SK-N-MC (cell line): ENCODE data around the gene PPEF2.

Experiments used
- DNase-seq: peaks from one replicate; pipeline ENCODE4 v3.0.0-alpha.2; 2011; ENCODE audit warnings: low read depth, low spot score
- H3K27ac ChIP-seq: fragments of 200-600 bp; sonication (generic); 2 replicates; pipeline ENCODE4 v1.5.1; 2016; ENCODE audit warnings: mixed run types
- H3K36me3 ChIP-seq: fragments of 200-600 bp; sonication (generic); 2 replicates; pipeline ENCODE4 v1.6.1; 2017; ENCODE audit warnings: antibody characterized with exemption, low read length, mixed read lengths; ENCODE audit not compliant: insufficient read depth
- H3K4me3 ChIP-seq: fragments of 200-600 bp; sonication (generic); 2 replicates; pipeline ENCODE4 v1.5.1; 2016
- H3K9ac ChIP-seq: fragments of 200-600 bp; sonication (generic); 2 replicates; pipeline ENCODE4 v1.8.0; 2017; ENCODE audit warnings: mixed run types, mixed read lengths; ENCODE audit not compliant: insufficient read length
- H3K9me3 ChIP-seq: fragments of 200-600 bp; sonication (generic); 2 replicates; pipeline ENCODE4 v1.6.1; 2017; ENCODE audit warnings: low read depth, mild to moderate bottlenecking, antibody characterized with exemption, low read length, moderate library complexity, mixed read lengths
- EZH2 ChIP-seq: fragments of 200-600 bp; sonication (generic); IDR thresholded peaks from one replicate; pipeline ENCODE4 v1.6.1; 2017; ENCODE audit warnings: antibody characterized with exemption
- FOXP2 ChIP-seq: optimal IDR thresholded peaks from 2 replicates; pipeline ENCODE3; 2011; ENCODE audit warnings: mild to moderate bottlenecking, moderate library complexity; ENCODE audit not compliant: insufficient read depth; ENCODE audit errors: extremely low read length, control extremely low read depth
- POLR2AphosphoS5 ChIP-seq: IDR thresholded peaks from 2 replicates; pipeline ENCODE4 v1.6.1; 2012; ENCODE audit warnings: mild to moderate bottlenecking, low read depth, low read length, borderline replicate concordance

The PPEF2 gene

DNA sequence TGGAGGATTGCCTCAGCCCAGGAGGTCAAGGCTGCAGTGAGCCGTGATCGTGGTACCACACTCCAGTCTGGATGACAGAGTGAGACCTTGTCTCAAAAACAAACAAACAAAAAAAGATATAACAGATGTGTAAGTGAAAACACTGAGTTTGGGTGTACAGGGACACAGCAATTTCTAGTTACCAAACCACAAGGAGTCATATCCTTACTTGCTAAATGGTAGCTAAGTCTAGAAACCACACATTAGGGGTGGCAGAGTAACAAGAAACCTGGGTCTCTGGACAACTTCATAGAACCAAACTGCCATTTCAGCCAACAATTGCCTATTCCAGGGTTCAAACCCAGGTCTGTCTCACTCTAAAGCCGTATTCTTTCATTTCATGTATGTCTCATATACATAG is 20.8 kb downstream of the PPEF2 start:
- no peak for TF ChIP-seq EZH2
- no peak for TF ChIP-seq FOXP2
- no peak for TF ChIP-seq POLR2AphosphoS5
- no peak for DNase-seq
- Histone ChIP-seq H3K4me3 (no peak overlapping the region), H3K9me3 (no peaks in the 10 kb centered on the region), H3K9ac (no peak overlapping the region), H3K27ac (no peak overlapping the region), H3K36me3 (no peaks in the 10 kb centered on the region)

DNA sequence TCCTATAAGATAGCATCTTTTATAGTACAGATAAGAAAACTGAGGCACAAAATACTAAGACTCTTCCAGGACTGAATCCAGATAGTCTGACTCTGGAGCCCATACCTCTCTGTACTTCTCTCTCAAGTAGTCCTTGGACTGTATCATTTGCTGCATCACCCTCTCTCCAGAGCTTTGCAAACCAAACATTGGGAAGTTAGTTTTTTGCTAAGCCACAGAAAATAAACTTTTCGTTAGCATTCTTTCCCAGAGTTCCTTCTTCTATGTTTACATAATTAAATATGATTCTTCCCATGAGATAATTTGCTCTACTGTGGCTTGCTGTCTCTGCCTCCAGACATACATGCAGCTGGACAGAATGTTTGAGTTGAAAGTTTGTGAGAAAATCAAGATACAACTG is 22.0 kb downstream of the PPEF2 start:
- no peak for DNase-seq
- Histone ChIP-seq H3K36me3 (no peaks in the 10 kb centered on the region), H3K4me3 (no peak overlapping the region), H3K27ac (no peak overlapping the region), H3K9ac (no peak overlapping the region), H3K9me3 (no peaks in the 10 kb centered on the region)
- TF ChIP-seq EZH2 (no peak), FOXP2 (no peak)

DNA sequence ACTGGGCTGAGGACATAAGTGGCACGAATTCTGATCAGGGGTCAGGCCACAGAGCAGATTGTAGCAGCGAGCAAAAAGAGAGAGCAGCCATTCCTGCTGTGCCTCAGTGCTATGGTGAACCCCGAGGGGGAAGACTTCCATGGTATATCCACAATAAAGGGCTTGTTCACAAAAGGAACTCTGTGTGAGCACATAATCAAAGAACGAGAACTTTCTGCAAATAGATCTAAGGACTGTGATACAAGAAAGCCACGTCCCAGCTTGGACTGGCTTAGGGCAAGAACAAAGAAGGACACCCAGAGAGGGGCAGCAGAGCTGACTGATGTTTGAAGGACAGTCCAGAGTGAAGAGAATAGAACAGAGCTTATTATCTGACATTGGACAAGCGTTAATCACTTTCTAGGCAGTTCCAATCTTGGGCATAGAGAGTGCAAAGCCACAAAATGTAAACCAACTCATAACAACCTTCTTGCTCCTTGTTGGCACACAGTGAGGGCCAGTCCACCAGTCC is 24.0 kb downstream of the PPEF2 start:
- H3K36me3 ChIP-seq: no peaks in the 10 kb centered on the region
- H3K9me3 ChIP-seq: no peaks in the 10 kb centered on the region
- H3K27ac ChIP-seq: no peak overlapping the region
- H3K4me3 ChIP-seq: no peak overlapping the region
- DNase-seq: no peak
- TF ChIP-seq POLR2AphosphoS5: no peak
- TF ChIP-seq FOXP2: no peak
- no peak for TF ChIP-seq EZH2
- no peak overlapping the region for H3K9ac ChIP-seq

DNA sequence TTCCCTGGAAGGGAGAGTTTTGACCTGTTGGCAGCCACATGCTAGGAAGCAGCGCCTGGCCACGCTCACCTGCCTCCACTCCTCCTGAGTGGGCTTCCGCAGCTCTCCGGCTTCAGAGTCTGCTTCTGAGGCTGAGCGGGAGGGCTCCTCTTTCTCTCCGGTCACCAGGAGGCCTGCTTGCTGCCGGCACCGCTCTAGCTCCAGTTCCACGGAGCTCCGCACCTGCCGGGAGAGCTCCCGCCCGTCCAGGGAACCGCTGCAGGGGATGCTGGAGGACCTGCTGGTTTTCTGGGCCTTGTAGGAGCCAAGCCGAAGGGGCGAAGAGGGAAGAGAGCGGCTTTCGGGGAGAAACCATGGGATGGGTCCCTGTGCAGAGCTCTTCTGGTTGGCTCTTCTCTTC is 26.0 kb downstream of the PPEF2 start:
- Histone ChIP-seq H3K4me3 (no peak overlapping the region), H3K27ac (no peak overlapping the region), H3K9ac (no peak overlapping the region), H3K9me3 (no peaks in the 10 kb centered on the region), H3K36me3 (no peaks in the 10 kb centered on the region)
- no peak for DNase-seq
- TF ChIP-seq POLR2AphosphoS5 (no peak), FOXP2 (no peak), EZH2 (no peak)

DNA sequence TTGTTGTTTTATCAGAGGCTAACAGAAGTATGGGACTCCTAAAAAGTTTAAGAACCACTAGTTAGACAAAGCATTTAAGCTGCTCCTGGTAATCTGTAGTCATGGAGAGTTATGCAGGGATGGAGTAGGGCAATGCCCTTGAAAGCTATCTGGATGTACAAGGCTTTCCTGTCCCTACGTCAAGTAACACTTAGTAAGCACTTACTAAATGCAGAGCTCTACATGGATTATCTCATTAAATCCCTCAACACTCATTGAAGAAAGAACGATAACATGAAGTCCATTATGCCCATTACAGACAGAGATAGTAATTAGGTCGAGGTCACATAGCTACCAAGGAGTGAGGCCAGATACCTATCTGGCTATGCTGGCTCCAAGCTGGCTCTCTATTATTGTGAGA is 33.2 kb downstream of the PPEF2 start:
- Histone ChIP-seq H3K9me3 (no peaks in the 10 kb centered on the region), H3K27ac (no peak overlapping the region), H3K9ac (no peak overlapping the region), H3K4me3 (no peak overlapping the region), H3K36me3 (no peaks in the 10 kb centered on the region)
- no peak for DNase-seq
- TF ChIP-seq FOXP2: no peak

DNA sequence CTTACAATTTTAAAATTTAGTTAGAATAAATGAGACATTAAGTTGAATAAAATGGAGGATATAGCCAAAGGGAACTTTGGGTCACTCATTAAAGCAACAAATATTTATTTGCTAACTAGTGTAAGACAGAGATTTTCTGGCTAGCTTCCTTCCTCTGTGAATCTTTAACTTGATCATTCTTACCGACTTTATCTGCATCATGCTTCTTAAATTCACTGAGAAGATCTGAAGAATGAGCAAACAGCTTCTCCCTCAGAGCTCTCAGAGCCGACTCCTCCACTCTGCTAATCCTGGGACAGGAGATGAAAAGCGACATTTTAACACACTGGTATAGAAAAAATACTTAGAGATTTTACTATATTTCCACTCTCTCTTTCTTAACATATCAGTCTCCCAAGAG is 35.1 kb downstream of the PPEF2 start:
- H3K9me3 ChIP-seq: no peaks in the 10 kb centered on the region
- DNase-seq: no peak
- no peak overlapping the region for H3K27ac ChIP-seq
- TF ChIP-seq EZH2 (no peak), POLR2AphosphoS5 (no peak), FOXP2 (no peak)
- no peaks in the 10 kb centered on the region for H3K36me3 ChIP-seq
- no peak overlapping the region for H3K9ac ChIP-seq
- H3K4me3 ChIP-seq: no peak overlapping the region

DNA sequence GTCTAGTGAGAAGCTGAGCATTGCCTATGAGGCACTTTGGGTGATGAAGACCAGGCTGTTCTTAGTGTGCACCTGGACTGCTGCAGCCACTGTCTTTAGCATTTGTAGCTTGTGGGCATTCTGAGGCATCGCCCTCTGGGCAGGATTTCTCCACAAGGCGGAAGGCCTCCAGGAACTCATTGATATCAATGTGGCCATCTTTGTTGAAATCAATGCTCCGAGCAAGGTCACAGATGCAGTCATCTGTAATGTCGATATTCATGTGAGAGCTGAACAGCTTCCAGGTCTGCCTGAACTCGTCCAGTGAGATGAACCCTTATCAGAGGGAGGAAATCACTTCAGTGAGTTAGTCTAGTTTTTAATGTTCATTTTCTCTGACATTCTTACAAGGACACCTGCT is 41.6 kb downstream of the PPEF2 start:
- H3K4me3 ChIP-seq: no peak overlapping the region
- DNase-seq: no peak
- H3K9me3 ChIP-seq: no peaks in the 10 kb centered on the region
- no peak overlapping the region for H3K9ac ChIP-seq
- no peak overlapping the region for H3K27ac ChIP-seq
- H3K36me3 ChIP-seq: no peaks in the 10 kb centered on the region
- TF ChIP-seq POLR2AphosphoS5 (no peak), EZH2 (no peak), FOXP2 (no peak)

DNA sequence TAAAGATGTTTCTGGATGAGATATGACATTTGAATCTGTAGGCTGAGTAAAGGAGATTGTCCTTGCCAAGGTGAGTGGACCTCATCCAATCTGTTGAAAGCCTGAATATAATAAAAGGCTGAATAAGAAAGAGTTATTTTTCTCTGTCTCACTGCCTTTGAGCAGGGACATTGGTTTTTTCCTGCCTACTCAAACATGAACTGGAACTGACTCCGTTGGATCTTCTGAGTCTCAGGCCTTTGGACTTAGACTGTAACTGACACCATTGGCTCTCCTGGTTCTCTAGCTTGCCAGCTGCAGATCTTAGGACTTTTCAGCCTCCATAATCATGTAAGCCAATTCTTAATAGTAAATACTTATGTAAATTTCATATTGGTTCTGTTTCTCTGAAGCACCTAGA is 43.5 kb downstream of the PPEF2 start:
- H3K27ac ChIP-seq: no peak overlapping the region
- DNase-seq: no peak
- H3K36me3 ChIP-seq: no peaks in the 10 kb centered on the region
- no peak overlapping the region for H3K9ac ChIP-seq
- no peak for TF ChIP-seq EZH2
- no peak for TF ChIP-seq POLR2AphosphoS5
- no peak for TF ChIP-seq FOXP2
- H3K4me3 ChIP-seq: no peak overlapping the region
- H3K9me3 ChIP-seq: no peaks in the 10 kb centered on the region

DNA sequence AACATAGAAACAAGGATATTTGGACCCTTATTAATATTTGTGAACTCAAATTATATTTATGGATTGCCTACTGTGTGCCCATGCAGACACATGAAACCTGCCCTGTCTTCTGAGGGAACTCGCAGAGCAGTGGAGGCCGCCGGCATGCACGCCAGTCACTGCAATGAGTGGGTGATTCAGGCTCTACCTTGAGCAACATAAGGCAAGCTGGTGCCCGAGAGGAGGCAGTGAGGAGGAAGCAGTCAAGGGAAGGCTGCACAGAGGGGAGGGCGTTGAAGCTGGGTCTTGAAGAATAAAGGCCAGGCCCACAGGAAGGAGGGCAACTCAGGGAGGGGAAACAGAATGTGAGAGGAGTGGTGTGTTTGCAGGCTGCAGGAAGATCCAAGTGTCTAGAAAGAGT is 52.8 kb downstream of the PPEF2 start:
- no peak overlapping the region for H3K4me3 ChIP-seq
- TF ChIP-seq POLR2AphosphoS5: no peak
- TF ChIP-seq EZH2: no peak
- TF ChIP-seq FOXP2: no peak
- H3K27ac ChIP-seq: peak overlapping the region; percentile 12; the same call in 1 of the 2 replicates
- no peaks in the 10 kb centered on the region for H3K9me3 ChIP-seq
- no peaks in the 10 kb centered on the region for H3K36me3 ChIP-seq
- no peak overlapping the region for H3K9ac ChIP-seq
- DNase-seq: no peak
